ENCODE data around the gene METAP1D. TPM values are rescaled to one million over a fixed set of nuclear protein-coding genes. Genes with fewer than 3 reads are reported as not detected.

The METAP1D gene
- polyA plus RNA-seq, 1 experiment = 8.3 TPM

DNA sequence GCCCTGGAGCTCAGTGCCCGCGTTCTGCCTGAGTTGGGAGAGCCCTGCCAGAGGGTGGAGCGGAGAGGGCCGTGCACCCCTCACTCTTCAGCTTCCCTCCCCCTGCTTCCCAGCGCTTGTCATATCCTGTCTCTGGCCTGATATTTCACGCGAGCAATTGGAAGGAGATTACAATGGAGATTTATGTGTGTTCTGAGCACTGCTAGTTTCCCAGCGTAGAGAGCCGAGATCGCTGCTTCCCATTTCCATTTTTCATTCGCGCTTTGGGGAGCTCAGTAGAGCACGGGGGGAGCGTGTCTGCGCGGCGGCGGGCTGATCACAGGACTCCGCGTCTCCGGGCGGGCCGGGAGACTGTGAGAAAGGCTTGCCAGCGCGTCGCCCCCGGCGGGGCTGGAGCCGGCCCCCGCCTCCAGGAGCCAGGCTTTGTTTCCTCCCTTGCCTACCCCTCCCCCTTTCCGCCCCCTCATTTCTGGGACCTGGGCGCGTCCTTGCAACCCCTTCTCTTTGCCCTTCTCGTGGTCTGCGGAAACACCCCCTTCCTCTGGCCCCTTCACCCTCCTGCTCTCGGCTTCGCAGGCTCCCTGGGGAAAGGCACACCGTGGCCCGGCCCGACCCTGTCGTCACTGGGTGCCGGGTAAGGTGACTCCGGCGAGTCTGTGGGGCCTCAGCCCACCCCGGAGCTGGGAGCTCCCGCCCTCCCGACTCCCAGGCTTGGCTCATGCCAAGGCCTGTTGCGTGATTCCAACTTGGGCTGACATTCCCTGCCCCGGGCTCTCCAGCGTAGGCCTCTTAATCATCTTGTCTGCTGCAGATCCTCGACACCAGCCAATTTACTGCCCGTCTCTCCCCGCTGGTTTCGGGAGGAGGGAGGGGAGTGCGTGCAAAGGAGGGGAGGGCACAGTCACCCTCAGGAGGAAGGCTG lies 97.1 kb downstream of the METAP1D start:
- ChIA-PET CTCF (interaction anchor here (1.2 to 1.3 kb wide), 2 partner anchors 9 to 391 kb away, joined by 3 read pairs; no protein-coding TSS in a partner anchor), POLR2A (interaction anchor here (1.4 to 5.1 kb wide), 2 partner anchors 10 to 12 kb away, joined by 6 to 24 read pairs; partner anchors contain the start of gene DLX1)
- H3K9me3 ChIP-seq (ENCODE audit: control insufficient read depth, insufficient read depth, low read length) = no peaks in the 10 kb centered on the region; the same call in 1 of the 2 replicates
- peak overlapping the region; percentile 81 for H3K27ac ChIP-seq (ENCODE audit: low read depth, low read length)
- H3K4me3 ChIP-seq (ENCODE audit: low read depth, low read length) = peak overlapping the region; percentile 48
- DNase-seq (ENCODE audit: low read depth, low spot score) = no peak
- H3K27me3 ChIP-seq (ENCODE audit: control insufficient read depth, insufficient read depth, low read length) = peaks cover 26% of the 10 kb centered on the region
- TF ChIP-seq, protein P1, sequence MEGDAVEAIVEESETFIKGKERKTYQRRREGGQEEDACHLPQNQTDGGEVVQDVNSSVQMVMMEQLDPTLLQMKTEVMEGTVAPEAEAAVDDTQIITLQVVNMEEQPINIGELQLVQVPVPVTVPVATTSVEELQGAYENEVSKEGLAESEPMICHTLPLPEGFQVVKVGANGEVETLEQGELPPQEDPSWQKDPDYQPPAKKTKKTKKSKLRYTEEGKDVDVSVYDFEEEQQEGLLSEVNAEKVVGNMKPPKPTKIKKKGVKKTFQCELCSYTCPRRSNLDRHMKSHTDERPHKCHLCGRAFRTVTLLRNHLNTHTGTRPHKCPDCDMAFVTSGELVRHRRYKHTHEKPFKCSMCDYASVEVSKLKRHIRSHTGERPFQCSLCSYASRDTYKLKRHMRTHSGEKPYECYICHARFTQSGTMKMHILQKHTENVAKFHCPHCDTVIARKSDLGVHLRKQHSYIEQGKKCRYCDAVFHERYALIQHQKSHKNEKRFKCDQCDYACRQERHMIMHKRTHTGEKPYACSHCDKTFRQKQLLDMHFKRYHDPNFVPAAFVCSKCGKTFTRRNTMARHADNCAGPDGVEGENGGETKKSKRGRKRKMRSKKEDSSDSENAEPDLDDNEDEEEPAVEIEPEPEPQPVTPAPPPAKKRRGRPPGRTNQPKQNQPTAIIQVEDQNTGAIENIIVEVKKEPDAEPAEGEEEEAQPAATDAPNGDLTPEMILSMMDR (IDR thresholded peaks at IDR 0.05; ENCODE audit: low read depth, low read length) = no peak

DNA sequence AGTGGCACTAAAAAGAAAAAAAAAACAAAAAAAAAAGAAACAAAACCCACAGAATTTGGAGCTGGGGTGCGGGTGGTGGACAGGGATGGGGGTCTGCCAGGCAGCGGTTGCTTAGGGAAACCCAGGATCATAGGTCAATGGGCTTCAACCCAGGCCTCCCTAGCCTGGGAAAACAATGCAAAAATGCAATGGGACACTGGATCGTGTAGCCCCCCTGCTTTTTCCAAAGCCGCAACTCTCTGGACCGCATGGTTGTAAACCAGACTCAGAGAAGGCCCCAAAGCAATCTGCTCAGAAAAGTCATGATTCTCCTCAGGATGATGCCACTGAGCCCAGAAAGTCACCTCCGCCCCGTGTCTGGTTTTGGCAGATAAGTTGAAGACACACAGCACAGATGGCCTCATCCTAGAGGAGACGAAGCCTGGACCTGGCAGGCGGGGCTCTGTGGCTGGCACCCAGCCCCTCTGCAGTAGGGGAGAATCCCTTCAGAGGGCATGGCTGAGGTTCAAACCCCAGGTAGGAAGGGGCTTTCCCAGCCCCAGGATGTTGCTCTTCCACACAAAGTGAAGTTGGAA lies 97.9 kb downstream of the METAP1D start:
- TF ChIP-seq, protein P1 (IDR thresholded peaks at IDR 0.05; ENCODE audit: low read depth, low read length) = no peak
- H3K4me3 ChIP-seq (ENCODE audit: low read depth, low read length) = no peak overlapping the region
- DNase-seq (ENCODE audit: low read depth, low spot score) = no peak
- ChIA-PET CTCF (interaction anchor here (1.2 kb wide), 1 partner anchor 9 kb away, joined by 3 read pairs; no protein-coding TSS in a partner anchor), POLR2A (interaction anchor here (1.4 to 5.1 kb wide), 2 partner anchors 9 to 13 kb away, joined by 6 to 24 read pairs; partner anchors contain the start of gene DLX1)
- H3K9me3 ChIP-seq (ENCODE audit: control insufficient read depth, insufficient read depth, low read length) = no peaks in the 10 kb centered on the region; the same call in 1 of the 2 replicates
- peak overlapping the region; percentile 81 for H3K27ac ChIP-seq (ENCODE audit: low read depth, low read length)
- H3K27me3 ChIP-seq (ENCODE audit: control insufficient read depth, insufficient read depth, low read length) = peaks cover 18% of the 10 kb centered on the region

DNA sequence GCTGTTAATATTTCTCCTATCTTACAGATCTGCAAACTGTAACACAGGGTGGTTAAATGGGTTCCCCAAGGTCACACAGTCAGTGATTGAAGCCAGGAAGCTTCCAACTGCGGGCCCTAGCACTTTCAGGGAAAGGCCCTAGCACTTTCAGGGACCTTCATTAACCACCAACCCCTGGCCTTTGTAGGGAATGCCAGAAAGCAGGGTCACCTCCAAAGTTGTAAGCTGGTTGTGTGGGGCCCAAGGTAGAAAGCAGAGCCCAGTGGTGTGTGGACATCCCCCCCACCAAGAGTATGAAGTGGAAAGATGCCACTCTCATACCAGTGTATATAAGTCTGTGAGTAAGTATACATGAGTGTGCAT lies 98.5 kb downstream of the METAP1D start:
- DNase-seq (ENCODE audit: low read depth, low spot score) = no peak
- TF ChIP-seq, protein P1 (IDR thresholded peaks at IDR 0.05; ENCODE audit: low read depth, low read length) = no peak
- H3K9me3 ChIP-seq (ENCODE audit: control insufficient read depth, insufficient read depth, low read length) = no peaks in the 10 kb centered on the region; the same call in 1 of the 2 replicates
- H3K4me3 ChIP-seq (ENCODE audit: low read depth, low read length) = no peak overlapping the region; the same call in 1 of the 2 replicates
- ChIA-PET POLR2A (interaction anchor here (5.1 kb wide), 1 partner anchor 14 kb away, joined by 24 read pairs; the partner anchor contains the start of gene DLX1), CTCF (interaction anchor here (1.5 kb wide), 1 partner anchor 287 kb away, joined by 4 read pairs; no protein-coding TSS in a partner anchor)
- H3K27ac ChIP-seq (ENCODE audit: low read depth, low read length) = peak overlapping the region; percentile 65
- H3K27me3 ChIP-seq (ENCODE audit: control insufficient read depth, insufficient read depth, low read length) = peaks cover 12% of the 10 kb centered on the region

DNA sequence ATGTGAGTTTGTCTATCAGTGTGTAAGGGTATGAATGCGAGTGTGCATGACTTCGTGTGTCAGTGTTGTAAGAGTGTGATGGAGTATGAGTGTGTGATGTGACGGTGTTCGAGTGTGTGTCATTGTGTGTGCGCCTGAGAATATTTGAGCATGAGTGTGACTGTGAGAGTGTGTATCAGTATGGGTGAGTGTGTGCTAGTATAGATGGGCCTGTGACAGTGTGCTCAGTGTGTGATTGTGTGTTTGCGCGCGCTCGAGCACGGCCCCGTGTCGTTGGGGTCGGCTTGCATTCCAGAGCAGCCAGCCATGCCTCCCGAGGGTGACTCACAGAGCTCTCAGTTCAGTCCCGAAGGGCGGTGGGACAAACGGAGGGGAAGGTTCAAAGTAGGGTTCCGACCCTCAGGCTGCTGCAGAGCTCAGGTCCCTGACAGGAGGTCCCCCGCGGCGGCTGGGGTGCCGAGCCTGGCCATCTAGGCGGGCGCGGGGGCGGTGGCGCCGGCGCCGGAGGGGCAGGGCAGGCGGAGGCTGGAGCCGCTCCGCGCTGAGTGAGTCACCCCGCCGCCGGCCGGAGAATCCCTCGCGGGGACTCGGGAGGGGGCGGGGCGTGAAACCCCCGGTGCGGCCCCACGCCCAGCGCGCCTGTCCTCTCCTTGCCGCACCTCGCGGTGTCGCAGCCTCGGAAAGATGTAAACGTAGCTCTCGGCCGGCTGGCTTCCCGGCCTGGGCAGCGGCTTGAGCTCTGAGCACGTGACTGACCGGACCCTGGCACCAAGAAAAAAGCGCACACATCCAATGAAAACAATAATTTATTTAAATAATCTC lies 99.1 kb downstream of the METAP1D start:
- CTCF ChIA-PET = interaction anchor here (1.5 kb wide), 1 partner anchor 287 kb away, joined by 4 read pairs; no protein-coding TSS in a partner anchor
- peak overlapping the region; percentile 65 for H3K27ac ChIP-seq (ENCODE audit: low read depth, low read length)
- H3K9me3 ChIP-seq (ENCODE audit: control insufficient read depth, insufficient read depth, low read length) = no peaks in the 10 kb centered on the region; the same call in 1 of the 2 replicates
- peak overlapping the region; percentile 60 for H3K4me3 ChIP-seq (ENCODE audit: low read depth, low read length)
- H3K27me3 ChIP-seq (ENCODE audit: control insufficient read depth, insufficient read depth, low read length) = peaks cover 6% of the 10 kb centered on the region
- TF ChIP-seq, protein P1 (IDR thresholded peaks at IDR 0.05; ENCODE audit: low read depth, low read length) = no peak
- POLR2A ChIA-PET = interaction anchor here (0.6 to 5.1 kb wide), 3 partner anchors 14 to 504 kb away, joined by 5 to 24 read pairs (median 5); partner anchors contain the start of gene DLX1
- no peak for DNase-seq (ENCODE audit: low read depth, low spot score)
